Posterior vena cava (tissue), 2 donors: Measurements from ENCODE around the gene DHRSX. TPM values are rescaled to one million over a fixed set of nuclear protein-coding genes. Genes with fewer than 3 reads are reported as not detected.
A peak's percentile ranks its signal among the peaks of the same experiment; 100 is the strongest.
"Not testable (repeated sequence)": the region's sequence is repeated elsewhere in the genome, so short reads cannot be mapped to it uniquely, and the experiment has no call there.

Experiments used
- DNase-seq: peaks from one replicate; pipeline ENCODE4 v3.0.0-alpha.2; 2020; ENCODE audit warnings: low spot score
- intact Hi-C, 2 donors: fragments of 100-400 bp; cut with DNase I; formaldehyde crosslinking; loops; one replicate each; pipeline versions ENCODE4 v1.14.1 to v1.14.2; 2022 to 2023
- long read RNA-seq, 2 donors: library from polyadenylated mRNA; unstranded; transcript quantifications; one replicate each; pipeline ENCODE4 v2.0.0, GENCODE V29; 2020 to 2021
- total RNA-seq, 2 donors: library from RNA; stranded (reverse); fragmentation: NEBNext Ultra II Directional; extraction: Animal tissue kit (Norgen Biotek cat#: 25700); gene quantifications; one replicate each; pipeline ENCODE4 v1.2.1, GENCODE V29; 2021
- donor health status: DM: yes; HTN: yes; CAD: no.
- donor health status: DM: yes; HTN: yes; CAD: no.

Gene DHRSX
- 10 to 100 TPM; 16.0 to 18.9 TPM for total RNA-seq
- long read RNA-seq, donor 1, transcript DHRSX-201 (7 exons, 2,571 nt), result major isoform, 5 of 11 reads
- long read RNA-seq, donor 1, partial matches to known transcripts, result 0 of 11 reads
- long read RNA-seq, donor 1, other reads (novel, unspliced or antisense), result 6 of 11 reads
- long read RNA-seq, donor 2, transcript DHRSX-201 (7 exons, 2,571 nt), result major isoform, 33 of 56 reads
- long read RNA-seq, donor 2, partial matches to known transcripts, result 0 of 56 reads
- long read RNA-seq, donor 2, other reads (novel, unspliced or antisense), result 23 of 56 reads

GRCh38 chrX:2500803-2501558 is at the start of gene DHRSX, which contains the start of gene ZBED1:
TSS of gene DHRSX (minus strand) at chrX:2500976. CDS start at chrX:2500925, 51 bp downstream.
TSS of gene ZBED1 (minus strand) at chrX:2500976. CDS start at chrX:2490719, 10,257 bp downstream.
- intact Hi-C loops, result no loop called here
- DNase-seq, result peak; percentile 84

- DNase-seq, result no peak
- intact Hi-C loops, result loop anchor here in 1 of 2 donors (10.0 kb wide), 1 partner anchor 1575 kb away; no protein-coding TSS in a partner anchor
Observed at GRCh38 chrX:2549876-2550275, 49.1 kb upstream of the DHRSX start.

GRCh38 chrX:2548711-2549423 is 48.1 kb upstream of the DHRSX start:
- DNase-seq, result no peak
- intact Hi-C loops, result no loop called here

- DNase-seq, result no peak
Observed at GRCh38 chrX:2547736-2548135, 47.0 kb upstream of the DHRSX start.

GRCh38 chrX:2546496-2546895 is 45.7 kb upstream of the DHRSX start:
- DNase-seq, result no peak

More at GRCh38 chrX:2547736-2548135, 47.0 kb upstream of the DHRSX start:
- intact Hi-C loops, result no loop called here

GRCh38 chrX:2545144-2545543 is 44.4 kb upstream of the DHRSX start:
- DNase-seq, result no peak
- intact Hi-C loops, result no loop called here

More at GRCh38 chrX:2546496-2546895, 45.7 kb upstream of the DHRSX start:
- intact Hi-C loops, result no loop called here

GRCh38 chrX:2542826-2543521 is 42.2 kb upstream of the DHRSX start:
- no peak for DNase-seq
- intact Hi-C loops, result no loop called here

- intact Hi-C loops, result no loop called here
Observed at GRCh38 chrX:2541603-2542002, 40.8 kb upstream of the DHRSX start.

GRCh38 chrX:2540426-2540947 is 39.7 kb upstream of the DHRSX start:
- intact Hi-C loops, result no loop called here
- no peak for DNase-seq

More at GRCh38 chrX:2541603-2542002, 40.8 kb upstream of the DHRSX start:
- no peak for DNase-seq

GRCh38 chrX:2539586-2539985 is 38.8 kb upstream of the DHRSX start:
- intact Hi-C loops, result no loop called here
- no peak for DNase-seq

- DNase-seq, result no peak
- intact Hi-C loops, result no loop called here
Observed at GRCh38 chrX:2538031-2538757, 37.4 kb upstream of the DHRSX start.

GRCh38 chrX:2536974-2537373 is 36.2 kb upstream of the DHRSX start:
- DNase-seq, result no peak

GRCh38 chrX:2536141-2536540 is 35.4 kb upstream of the DHRSX start:
- no peak for DNase-seq
- intact Hi-C loops, result no loop called here

More at GRCh38 chrX:2536974-2537373, 36.2 kb upstream of the DHRSX start:
- intact Hi-C loops, result no loop called here

- intact Hi-C loops, DNase-seq: not testable (repeated sequence)
Observed at GRCh38 chrX:2534261-2535021, 33.7 kb upstream of the DHRSX start.

- intact Hi-C loops, result no loop called here
- no peak for DNase-seq
Observed at GRCh38 chrX:2533424-2533823, 32.6 kb upstream of the DHRSX start.

- intact Hi-C loops, result no loop called here
- DNase-seq, result peak; percentile 22
Observed at GRCh38 chrX:2526390-2526789, 25.6 kb upstream of the DHRSX start.

- DNase-seq, result peak; percentile 6
- intact Hi-C loops, result no loop called here
Observed at GRCh38 chrX:2523911-2524310, 23.1 kb upstream of the DHRSX start.

- DNase-seq, result peak; percentile 34
- intact Hi-C loops, result no loop called here
Observed at GRCh38 chrX:2521927-2522386, 21.2 kb upstream of the DHRSX start.
